GM12878 (cell line): ENCODE results near the gene B4GALNT4. TPM values are rescaled to one million over a fixed set of nuclear protein-coding genes. Genes with fewer than 3 reads are reported as not detected.

Source experiments
- ATAC-seq: fragments of 200-7000 bp; cut with Tn5 transposase; 3 replicates; pipeline ENCODE4 v1.9.1; 2020; ENCODE audit warnings: mild to moderate bottlenecking, moderate library complexity
- BruUV-seq: library from RNA; stranded (reverse); fragments of 400-500 nt; replicated peaks from 2 replicates; lab custom pipeline; 2021; lab: Mats Ljungman, UMichigan
- CTCF ChIA-PET: fragments of 300-600 bp; sonication (Branson Sonifier 250); formaldehyde crosslinking; extraction: SDS; loops from one replicate; lab custom pipeline; 2021; ENCODE audit warnings: inconsistent platforms; lab: Yijun Ruan, JAX
- POLR2A ChIA-PET: fragments of 350-600 bp; formaldehyde crosslinking; extraction: SDS; loops from one replicate; lab custom pipeline; 2021; ENCODE audit warnings: inconsistent platforms; lab: Charles Lee
- RAD21 ChIA-PET: fragments of 300-600 bp; sonication (Branson Sonifier 250); formaldehyde crosslinking; loops from one replicate; lab custom pipeline; 2023; ENCODE audit warnings: antibody characterized with exemption; ENCODE audit not compliant: unreplicated experiment; lab: Charles Lee
- SMC1A ChIA-PET: fragments of 300-600 bp; sonication (Branson Sonifier 250); formaldehyde crosslinking; loops from one replicate; lab custom pipeline; 2023; ENCODE audit not compliant: unreplicated experiment, uncharacterized antibody; lab: Charles Lee
- DNase-seq: peaks from one replicate; pipeline ENCODE4 v3.0.0-alpha.2; 2011; ENCODE audit warnings: low read depth, low spot score
- FAIRE-seq: peaks from 3 replicates; lab custom pipeline; 2011; peaks lifted over from hg19 to GRCh38; lab: Jason Lieb, UNC
- H2AFZ ChIP-seq: 2 replicates; pipeline ENCODE4 v1.6.0; 2011; ENCODE audit warnings: low read depth, low read length, control low read depth; ENCODE audit not compliant: control insufficient read depth
- H3K27ac ChIP-seq: 2 replicates; pipeline ENCODE4 v1.5.1; 2011; ENCODE audit warnings: control low read depth; ENCODE audit not compliant: control insufficient read depth, insufficient read depth
- H3K27me3 ChIP-seq, 2 experiments: replicated peaks in 1 of 2; 2 replicates each; pipeline versions ENCODE4 v1.6.0 to v1.6.1; 2011; ENCODE audit warnings: low read length in 1 of 2; ENCODE audit not compliant: control insufficient read depth in 2 of 2, insufficient read depth in 2 of 2
- H3K36me3 ChIP-seq, 2 experiments: 2 replicates each; pipeline ENCODE4 v1.5.1; 2011; ENCODE audit warnings: low read length in 1 of 2; ENCODE audit not compliant: control insufficient read depth in 2 of 2, insufficient read depth in 2 of 2
- H3K4me1 ChIP-seq: 2 replicates; pipeline ENCODE4 v1.6.1; 2011; ENCODE audit warnings: mild to moderate bottlenecking, low read length, moderate library complexity, mixed read lengths; ENCODE audit not compliant: control insufficient read depth, insufficient read depth
- H3K4me2 ChIP-seq: 2 replicates; pipeline ENCODE4 v1.6.0; 2011; ENCODE audit warnings: control low read depth; ENCODE audit not compliant: control insufficient read depth, insufficient read depth
- H3K4me3 ChIP-seq: fragments of 200-600 bp; sonication (generic); 2 replicates; pipeline ENCODE4 v1.5.1; 2016
- H3K79me2 ChIP-seq: 2 replicates; pipeline ENCODE4 v1.6.0; 2011; ENCODE audit warnings: low read length; ENCODE audit not compliant: control insufficient read depth, insufficient read depth
- H3K9ac ChIP-seq: 2 replicates; pipeline ENCODE4 v1.8.0; 2011; ENCODE audit warnings: low read length, control low read depth, mixed read lengths; ENCODE audit not compliant: control insufficient read depth, insufficient read depth
- H3K9me3 ChIP-seq: replicated peaks from 3 replicates; pipeline ENCODE4 v1.5.1; 2011; ENCODE audit warnings: mild to moderate bottlenecking, low read length; ENCODE audit not compliant: control insufficient read depth, insufficient read depth
- H4K20me1 ChIP-seq: 2 replicates; pipeline ENCODE4 v1.6.0; 2011; ENCODE audit not compliant: control insufficient read depth, insufficient read depth
- CEBPB ChIP-seq, 2 experiments: fragments of 150-350 bp in 1 of 2; IDR thresholded peaks; 2 replicates each; pipeline ENCODE4 v1.6.1; 2012 to 2014; ENCODE audit warnings: low read depth in 2 of 2, low read length in 2 of 2, borderline replicate concordance in 1 of 2, inconsistent platforms in 1 of 2
- CHD1 ChIP-seq: IDR thresholded peaks from 2 replicates; pipeline ENCODE4 v1.6.1; 2012; ENCODE audit warnings: low read depth, low read length, improper control_type of control experiment
- CHD2 ChIP-seq: IDR thresholded peaks from 2 replicates; pipeline ENCODE4 v1.6.1; 2011; ENCODE audit warnings: low read depth, low read length, improper control_type of control experiment, borderline replicate concordance
- CREB1 ChIP-seq: IDR thresholded peaks from 2 replicates; pipeline ENCODE4 v1.6.1; 2012; ENCODE audit warnings: low read depth, mild to moderate bottlenecking, inconsistent platforms
- EP300 ChIP-seq, 2 experiments: fragments of 150-350 bp in 1 of 2; IDR thresholded peaks; 2 replicates each; pipeline ENCODE4 v1.6.1; 2011 to 2012; ENCODE audit warnings: low read depth in 2 of 2, low read length in 2 of 2, borderline replicate concordance in 1 of 2, improper control_type of control experiment in 1 of 2, inconsistent platforms in 1 of 2; ENCODE audit not compliant: control insufficient read depth in 1 of 2
- MYB ChIP-seq: fragments of 150-350 bp; IDR thresholded peaks from 2 replicates; pipeline ENCODE4 v1.6.1; 2014; ENCODE audit warnings: mild to moderate bottlenecking, low read depth, low read length, borderline replicate concordance
- NFYA ChIP-seq: IDR thresholded peaks from 2 replicates; pipeline ENCODE4 v1.6.1; 2011; ENCODE audit warnings: low read depth, mild to moderate bottlenecking, low read length, improper control_type of control experiment, borderline replicate concordance
- RCOR1 ChIP-seq: conservative IDR thresholded peaks from 2 replicates; pipeline ENCODE4 v1.6.1; 2012; ENCODE audit warnings: low read depth, low read length, improper control_type of control experiment
- SUPT20H ChIP-seq: IDR thresholded peaks from 2 replicates; pipeline ENCODE4 v1.6.1; 2011; ENCODE audit warnings: low read depth, mild to moderate bottlenecking, low read length, moderate library complexity, borderline replicate concordance; ENCODE audit not compliant: control insufficient read depth
- TCF12 ChIP-seq: IDR thresholded peaks from 2 replicates; pipeline ENCODE4 v1.6.1; 2011; ENCODE audit warnings: low read depth, mild to moderate bottlenecking, low read length
- ZBTB4 ChIP-seq: fragments of 450-650 bp; formaldehyde crosslinking; IDR thresholded peaks from 2 replicates; pipeline ENCODE4 v1.4.0; 2022; ENCODE audit warnings: mild to moderate bottlenecking, moderate library complexity
- ZSCAN29 ChIP-seq: fragments of 450-650 bp; IDR thresholded peaks from 2 replicates; pipeline ENCODE4 v1.6.1; 2017; ENCODE audit warnings: mild to moderate bottlenecking, moderate library complexity
- WGBS: methylation state at CpG from one replicate; pipeline ENCODE4 v1.1.6; 2016; ENCODE audit warnings: low lambda C conversion rate; ENCODE audit not compliant: insufficient replicate concordance, insufficient coverage; ENCODE audit errors: missing lambda C conversion rate; 5-methylcytosine and 5-hydroxymethylcytosine counted together
- in situ Hi-C: fragments of 300-500 bp; cut with MboI; formaldehyde crosslinking; loops from 9 replicates; pipeline ENCODE4 v1.14.3; 2018; ENCODE audit warnings: mixed read lengths
- intact Hi-C: fragments of 100-400 bp; cut with micrococcal nuclease; formaldehyde crosslinking; loops from one replicate; pipeline ENCODE4 v1.14.2; 2022; ENCODE audit not compliant: unreplicated experiment
- polyA plus RNA-seq, 11 experiments: library from polyadenylated mRNA; depleted of rRNA in 4 of 11; unstranded in 6 of 11; stranded (reverse) in 5 of 11; fragments of >200 nt; fragmentation: Nextera tagmentation in 4 of 11; fragmentation: Illumina TruSeq in 1 of 11; extraction: Ambion mirVana in 4 of 11; extraction: Trizol in 1 of 11; gene quantifications; 1 replicate in 1 of 11; 2 replicates in 10 of 11; pipeline versions ENCODE4 v1.2.1 to v1.2.3, GENCODE V29; 2011 to 2016; ENCODE audit warnings: inconsistent platforms in 2 of 11, missing spikeins in 2 of 11, low read depth in 1 of 11
- total RNA-seq, 4 experiments: library from RNA; depleted of rRNA in 3 of 4; stranded (reverse); fragments of >200 nt in 3 of 4; fragmentation: Illumina TruSeq in 1 of 4; extraction: Trizol in 1 of 4; gene quantifications; 2 replicates each; pipeline versions ENCODE4 v1.2.1 to v1.2.3, GENCODE V29; 2013 to 2021
- TF ChIP-seq, protein P1 (sequence below): fragments of 450-650 bp; IDR thresholded peaks from 2 replicates; pipeline ENCODE4 v1.6.1; 2016; ENCODE audit warnings: mild to moderate bottlenecking
- TF ChIP-seq, protein P2 (sequence below): fragments of 450-650 bp; conservative IDR thresholded peaks from 2 replicates; pipeline ENCODE4 v1.6.1; 2017; ENCODE audit warnings: mild to moderate bottlenecking, moderate library complexity

B4GALNT4 gene
- total and polyA plus RNA-seq, 10 of the 15 experiments (the other 5 are each of a cell fraction or from before 2014, with no cell fraction given), result 0.04 to 0.82 (median 0.40) TPM; not detected in 6

DNA sequence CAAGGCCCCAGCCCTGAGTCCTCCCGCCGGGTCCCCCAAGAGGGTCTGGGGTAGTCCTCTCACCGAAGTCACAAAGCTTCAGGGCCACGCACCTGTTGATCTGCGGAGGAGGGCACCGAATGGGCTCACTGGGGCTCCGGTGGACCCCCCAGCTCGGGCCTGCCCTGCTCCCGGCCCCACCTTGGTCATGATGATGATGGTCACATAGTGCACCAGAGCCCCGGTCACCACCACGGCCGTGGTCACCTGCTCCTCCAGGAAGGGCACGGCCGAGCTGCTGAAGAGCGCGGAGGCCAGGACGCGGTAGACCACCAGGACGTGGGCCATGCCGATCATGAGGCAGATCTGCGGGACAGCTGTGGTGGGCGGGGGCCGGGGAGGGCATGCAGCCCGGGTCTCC is 59.0 kb downstream of the B4GALNT4 start:
- H3K27me3 ChIP-seq, result no peaks in the 10 kb centered on the region
- H2AFZ ChIP-seq, result no peak overlapping the region
- intact Hi-C loops, result no loop called here
- 90% methylated on average over 23 of the region's 24 CpGs for WGBS
- TF ChIP-seq ZSCAN29 (no peak), SUPT20H (no peak), CEBPB (IDR thresholded peaks at IDR 0.05; ENCODE audit: borderline replicate concordance in 1 of 2, low read depth in 2 of 2, low read length in 2 of 2) (no peak), CHD1 (no peak), RCOR1 (no peak), MYB (no peak), NFYA (no peak), ZBTB4 (CRISPR knock-in tag) (no peak), EP300 (IDR thresholded peaks at IDR 0.05; ENCODE audit: borderline replicate concordance in 1 of 2, control insufficient read depth in 1 of 2, low read depth in 2 of 2, low read length in 2 of 2) (no peak), CREB1 (no peak), TCF12 (no peak), CHD2 (no peak)
- TF ChIP-seq, protein P1, sequence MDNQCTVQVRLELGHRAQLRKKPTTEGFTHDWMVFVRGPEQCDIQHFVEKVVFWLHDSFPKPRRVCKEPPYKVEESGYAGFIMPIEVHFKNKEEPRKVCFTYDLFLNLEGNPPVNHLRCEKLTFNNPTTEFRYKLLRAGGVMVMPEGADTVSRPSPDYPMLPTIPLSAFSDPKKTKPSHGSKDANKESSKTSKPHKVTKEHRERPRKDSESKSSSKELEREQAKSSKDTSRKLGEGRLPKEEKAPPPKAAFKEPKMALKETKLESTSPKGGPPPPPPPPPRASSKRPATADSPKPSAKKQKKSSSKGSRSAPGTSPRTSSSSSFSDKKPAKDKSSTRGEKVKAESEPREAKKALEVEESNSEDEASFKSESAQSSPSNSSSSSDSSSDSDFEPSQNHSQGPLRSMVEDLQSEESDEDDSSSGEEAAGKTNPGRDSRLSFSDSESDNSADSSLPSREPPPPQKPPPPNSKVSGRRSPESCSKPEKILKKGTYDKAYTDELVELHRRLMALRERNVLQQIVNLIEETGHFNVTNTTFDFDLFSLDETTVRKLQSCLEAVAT, result no peak
- TF ChIP-seq, protein P2, sequence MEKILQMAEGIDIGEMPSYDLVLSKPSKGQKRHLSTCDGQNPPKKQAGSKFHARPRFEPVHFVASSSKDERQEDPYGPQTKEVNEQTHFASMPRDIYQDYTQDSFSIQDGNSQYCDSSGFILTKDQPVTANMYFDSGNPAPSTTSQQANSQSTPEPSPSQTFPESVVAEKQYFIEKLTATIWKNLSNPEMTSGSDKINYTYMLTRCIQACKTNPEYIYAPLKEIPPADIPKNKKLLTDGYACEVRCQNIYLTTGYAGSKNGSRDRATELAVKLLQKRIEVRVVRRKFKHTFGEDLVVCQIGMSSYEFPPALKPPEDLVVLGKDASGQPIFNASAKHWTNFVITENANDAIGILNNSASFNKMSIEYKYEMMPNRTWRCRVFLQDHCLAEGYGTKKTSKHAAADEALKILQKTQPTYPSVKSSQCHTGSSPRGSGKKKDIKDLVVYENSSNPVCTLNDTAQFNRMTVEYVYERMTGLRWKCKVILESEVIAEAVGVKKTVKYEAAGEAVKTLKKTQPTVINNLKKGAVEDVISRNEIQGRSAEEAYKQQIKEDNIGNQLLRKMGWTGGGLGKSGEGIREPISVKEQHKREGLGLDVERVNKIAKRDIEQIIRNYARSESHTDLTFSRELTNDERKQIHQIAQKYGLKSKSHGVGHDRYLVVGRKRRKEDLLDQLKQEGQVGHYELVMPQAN, result no peak
- ChIA-PET POLR2A (no interaction called here), RAD21 (no interaction called here), CTCF (no interaction called here), SMC1A (no interaction called here)
- no TSS peak for BruUV-seq
- no peak overlapping the region for H3K4me3 ChIP-seq
- H3K9me3 ChIP-seq, result no peaks in the 10 kb centered on the region
- in situ Hi-C loops, result no loop called here
- H3K4me2 ChIP-seq, result no peak overlapping the region
- no peaks in the 10 kb centered on the region for H4K20me1 ChIP-seq
- no peak for DNase-seq
- no peak for ATAC-seq
- no peak for FAIRE-seq
- no peak overlapping the region for H3K27ac ChIP-seq
- H3K9ac ChIP-seq, result no peak overlapping the region
- no peaks in the 10 kb centered on the region for H3K36me3 ChIP-seq
- H3K4me1 ChIP-seq, result no peaks in the 10 kb centered on the region
- H3K79me2 ChIP-seq, result no peaks in the 10 kb centered on the region
